ENCODE data around the gene P3H3.

GRCh38 chr12:6786416-6787094, 41.7 kb upstream of the P3H3 start:
- TF ChIP-seq SIN3A (IDR thresholded peaks at IDR 0.05; ENCODE audit: borderline replicate concordance, insufficient read depth, low read length) (no peak), POLR2AphosphoS5 (IDR thresholded peaks at IDR 0.05; ENCODE audit: low read depth, low read length) (no peak)
